Liver (tissue), 9 donors: ENCODE data around the gene CAPN7. TPM values are rescaled to one million over a fixed set of nuclear protein-coding genes. Genes with fewer than 3 reads are reported as not detected.

Experiments
- DNase-seq: peaks from one replicate; pipeline ENCODE4 v3.0.0-alpha.2; 2017; ENCODE audit warnings: low spot score
- H3K27ac ChIP-seq, 2 donors: one replicate each; pipeline ENCODE4 v1.7.0; 2013; ENCODE audit warnings: inconsistent platforms in 2 of 2, low read length in 2 of 2, control low read depth in 1 of 2, low read depth in 1 of 2, mild to moderate bottlenecking in 1 of 2
- H3K27me3 ChIP-seq, 4 donors: one replicate each; pipeline versions ENCODE4 v1.6.1 to v1.7.0; 2013; ENCODE audit warnings: low read length in 3 of 4, inconsistent platforms in 1 of 4, mild to moderate bottlenecking in 1 of 4, moderate library complexity in 1 of 4; ENCODE audit not compliant: control insufficient read depth in 4 of 4, insufficient read depth in 4 of 4
- H3K36me3 ChIP-seq, 4 donors: one replicate each; pipeline versions ENCODE4 v1.6.1 to v1.7.0; 2013; ENCODE audit warnings: low read length in 3 of 4, mild to moderate bottlenecking in 3 of 4, low read depth in 1 of 4, moderate library complexity in 1 of 4; ENCODE audit not compliant: control insufficient read depth in 4 of 4, insufficient read depth in 3 of 4
- H3K4me1 ChIP-seq, 4 donors: one replicate each; pipeline versions ENCODE4 v1.6.1 to v1.7.0; 2013; ENCODE audit warnings: low read length in 3 of 4, mild to moderate bottlenecking in 3 of 4, moderate library complexity in 1 of 4; ENCODE audit not compliant: control insufficient read depth in 4 of 4, insufficient read depth in 4 of 4
- H3K4me3 ChIP-seq, 3 donors: one replicate each; pipeline versions ENCODE4 v1.6.1 to v1.7.0; 2013; ENCODE audit warnings: low read length in 3 of 3, control low read depth in 1 of 3, low read depth in 1 of 3, mild to moderate bottlenecking in 1 of 3
- H3K9ac ChIP-seq, 2 donors: one replicate each; pipeline ENCODE4 v1.7.0; 2013; ENCODE audit warnings: low read length in 2 of 2, mild to moderate bottlenecking in 2 of 2, moderate library complexity in 2 of 2, control low read depth in 1 of 2, low read depth in 1 of 2
- H3K9me3 ChIP-seq, 4 donors: one replicate each; pipeline versions ENCODE4 v1.6.1 to v1.7.0; 2013; ENCODE audit warnings: low read length in 3 of 4; ENCODE audit not compliant: control insufficient read depth in 4 of 4
- ATF3 ChIP-seq: IDR thresholded peaks from 2 replicates; pipeline ENCODE4 v1.6.1; 2016; ENCODE audit warnings: antibody characterized with exemption
- CTCF ChIP-seq: fragments of 150-350 bp; IDR thresholded peaks from 2 replicates; pipeline ENCODE4 v1.5.1; 2017; ENCODE audit warnings: improper control_type of control experiment, low read depth, low read length; ENCODE audit not compliant: missing input control
- EGR1 ChIP-seq, 2 donors: IDR thresholded peaks; 2 replicates each; pipeline ENCODE4 v1.6.1; 2016 to 2018; ENCODE audit warnings: antibody characterized with exemption in 2 of 2, low read depth in 2 of 2
- FOXA1 ChIP-seq: IDR thresholded peaks from 2 replicates; pipeline ENCODE4 v1.6.1; 2016; ENCODE audit warnings: antibody characterized with exemption
- FOXA2 ChIP-seq: IDR thresholded peaks from 2 replicates; pipeline ENCODE4 v1.6.1; 2016; ENCODE audit warnings: antibody characterized with exemption
- GABPA ChIP-seq, 2 donors: IDR thresholded peaks in 1 of 2; conservative IDR thresholded peaks in 1 of 2; 2 replicates each; pipeline ENCODE4 v1.6.1; 2016; ENCODE audit warnings: antibody characterized with exemption in 2 of 2, mild to moderate bottlenecking in 1 of 2, moderate library complexity in 1 of 2
- HNF4A ChIP-seq, 2 donors: conservative IDR thresholded peaks; 2 replicates each; pipeline ENCODE4 v1.6.1; 2016; ENCODE audit warnings: antibody characterized with exemption in 2 of 2, mild to moderate bottlenecking in 2 of 2
- HNF4G ChIP-seq: IDR thresholded peaks from 2 replicates; pipeline ENCODE4 v1.6.1; 2016; ENCODE audit warnings: antibody characterized with exemption
- JUND ChIP-seq, 2 donors: IDR thresholded peaks; 2 replicates each; pipeline ENCODE4 v1.6.1; 2016; ENCODE audit warnings: antibody characterized with exemption in 2 of 2
- NR2F2 ChIP-seq: IDR thresholded peaks from 2 replicates; pipeline ENCODE4 v1.6.1; 2016; ENCODE audit warnings: antibody characterized with exemption
- RAD21 ChIP-seq, 2 donors: IDR thresholded peaks; 2 replicates each; pipeline ENCODE4 v1.6.1; 2016; ENCODE audit warnings: antibody characterized with exemption in 2 of 2, mild to moderate bottlenecking in 2 of 2
- RXRA ChIP-seq, 2 donors: IDR thresholded peaks; 2 replicates each; pipeline ENCODE4 v1.6.1; 2017 to 2018; ENCODE audit warnings: antibody characterized with exemption in 2 of 2, mild to moderate bottlenecking in 1 of 2
- SP1 ChIP-seq: IDR thresholded peaks from 2 replicates; pipeline ENCODE4 v1.6.1; 2018; ENCODE audit warnings: antibody characterized with exemption, mild to moderate bottlenecking
- TAF1 ChIP-seq: conservative IDR thresholded peaks from 2 replicates; pipeline ENCODE4 v1.6.1; 2016; ENCODE audit warnings: antibody characterized with exemption, mild to moderate bottlenecking
- YY1 ChIP-seq: IDR thresholded peaks from 2 replicates; pipeline ENCODE4 v1.6.1; 2016; ENCODE audit warnings: antibody characterized with exemption, mild to moderate bottlenecking
- WGBS: extraction: QIAGEN DNeasy Blood & Tissue Kit; methylation state at CpG from one replicate; pipeline ENCODE4 v1.1.7; 2013; 5-methylcytosine and 5-hydroxymethylcytosine counted together
- polyA plus RNA-seq, 2 donors: library from polyadenylated mRNA; stranded (reverse) in 1 of 2; unstranded in 1 of 2; fragments of 200-250 nt in 1 of 2; fragments of >200 nt in 1 of 2; fragmentation: Nextera tagmentation in 1 of 2; extraction: Ambion mirVana in 1 of 2; gene quantifications; one replicate each; pipeline versions ENCODE4 v1.2.1 to v1.2.3, GENCODE V29; 2013 to 2015
- total RNA-seq, 2 donors: library from RNA; depleted of rRNA; stranded (reverse); fragments of >200 nt; gene quantifications; one replicate each; pipeline ENCODE4 v1.2.3, GENCODE V29; 2014
- TF ChIP-seq, protein P1 (sequence below): IDR thresholded peaks from 2 replicates; pipeline ENCODE4 v1.6.1; 2016; ENCODE audit warnings: antibody characterized with exemption, mild to moderate bottlenecking
- TF ChIP-seq, protein P2 (sequence below): IDR thresholded peaks from 2 replicates; pipeline ENCODE4 v1.6.1; 2016; ENCODE audit warnings: antibody characterized with exemption
- TF ChIP-seq, protein P3 (sequence below): IDR thresholded peaks from 2 replicates; pipeline ENCODE4 v1.6.1; 2016; ENCODE audit warnings: antibody characterized with exemption
- donor health status: healthy.
- donor health status: healthy.
- donor health status: healthy.
- donor health status: healthy.
- donor health status: healthy.

The CAPN7 gene
- total and polyA plus RNA-seq, 4 donors: 9.5 to 41.9 (median 17.9) TPM

DNA sequence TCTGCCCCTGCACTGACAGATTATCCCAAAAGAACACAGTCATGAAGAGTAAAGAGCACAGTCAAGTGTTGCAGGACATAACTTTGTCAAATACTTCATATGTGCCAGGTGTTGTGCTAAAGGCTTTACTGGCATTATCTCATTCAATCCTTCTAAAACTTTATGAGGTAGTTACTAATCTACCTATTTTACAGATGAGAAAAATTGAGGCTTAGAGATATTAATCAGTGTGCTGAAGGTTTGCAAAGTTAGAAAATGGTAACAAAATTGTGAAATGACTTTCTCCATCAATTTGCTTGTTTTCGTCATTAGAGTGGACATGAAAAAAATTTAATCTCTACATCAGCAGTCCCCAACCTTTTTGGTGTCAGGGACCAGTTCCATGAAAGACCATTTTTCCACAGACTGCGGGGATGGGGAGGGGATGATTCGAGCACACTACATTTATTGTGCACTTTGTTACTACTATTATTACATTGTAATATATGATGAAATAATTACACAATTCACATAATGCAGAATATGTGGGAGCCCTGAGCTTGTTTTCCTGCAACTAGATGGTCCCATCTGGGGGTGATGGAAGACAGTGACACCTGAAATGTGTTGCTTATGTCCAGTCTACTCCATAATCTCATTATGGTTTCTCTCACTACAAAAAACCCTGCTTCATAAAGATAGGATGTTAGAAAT lies 8.6 kb upstream of the CAPN7 start:
- no peak for DNase-seq
- TF ChIP-seq, protein P1, sequence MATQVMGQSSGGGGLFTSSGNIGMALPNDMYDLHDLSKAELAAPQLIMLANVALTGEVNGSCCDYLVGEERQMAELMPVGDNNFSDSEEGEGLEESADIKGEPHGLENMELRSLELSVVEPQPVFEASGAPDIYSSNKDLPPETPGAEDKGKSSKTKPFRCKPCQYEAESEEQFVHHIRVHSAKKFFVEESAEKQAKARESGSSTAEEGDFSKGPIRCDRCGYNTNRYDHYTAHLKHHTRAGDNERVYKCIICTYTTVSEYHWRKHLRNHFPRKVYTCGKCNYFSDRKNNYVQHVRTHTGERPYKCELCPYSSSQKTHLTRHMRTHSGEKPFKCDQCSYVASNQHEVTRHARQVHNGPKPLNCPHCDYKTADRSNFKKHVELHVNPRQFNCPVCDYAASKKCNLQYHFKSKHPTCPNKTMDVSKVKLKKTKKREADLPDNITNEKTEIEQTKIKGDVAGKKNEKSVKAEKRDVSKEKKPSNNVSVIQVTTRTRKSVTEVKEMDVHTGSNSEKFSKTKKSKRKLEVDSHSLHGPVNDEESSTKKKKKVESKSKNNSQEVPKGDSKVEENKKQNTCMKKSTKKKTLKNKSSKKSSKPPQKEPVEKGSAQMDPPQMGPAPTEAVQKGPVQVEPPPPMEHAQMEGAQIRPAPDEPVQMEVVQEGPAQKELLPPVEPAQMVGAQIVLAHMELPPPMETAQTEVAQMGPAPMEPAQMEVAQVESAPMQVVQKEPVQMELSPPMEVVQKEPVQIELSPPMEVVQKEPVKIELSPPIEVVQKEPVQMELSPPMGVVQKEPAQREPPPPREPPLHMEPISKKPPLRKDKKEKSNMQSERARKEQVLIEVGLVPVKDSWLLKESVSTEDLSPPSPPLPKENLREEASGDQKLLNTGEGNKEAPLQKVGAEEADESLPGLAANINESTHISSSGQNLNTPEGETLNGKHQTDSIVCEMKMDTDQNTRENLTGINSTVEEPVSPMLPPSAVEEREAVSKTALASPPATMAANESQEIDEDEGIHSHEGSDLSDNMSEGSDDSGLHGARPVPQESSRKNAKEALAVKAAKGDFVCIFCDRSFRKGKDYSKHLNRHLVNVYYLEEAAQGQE: no peak
- no peak for TF ChIP-seq JUND (IDR thresholded peaks at IDR 0.05)
- no peak for TF ChIP-seq RXRA (IDR thresholded peaks at IDR 0.05)
- no peak for TF ChIP-seq FOXA2
- no peak for TF ChIP-seq EGR1 (IDR thresholded peaks at IDR 0.05; ENCODE audit: low read depth in 2 of 2)
- no peak for TF ChIP-seq CTCF
- TF ChIP-seq SP1: no peak
- TF ChIP-seq NR2F2: no peak
- no peak for TF ChIP-seq HNF4A (conservative IDR thresholded peaks at IDR 0.05)
- TF ChIP-seq HNF4G: no peak
- TF ChIP-seq FOXA1: no peak
- TF ChIP-seq, protein P2, sequence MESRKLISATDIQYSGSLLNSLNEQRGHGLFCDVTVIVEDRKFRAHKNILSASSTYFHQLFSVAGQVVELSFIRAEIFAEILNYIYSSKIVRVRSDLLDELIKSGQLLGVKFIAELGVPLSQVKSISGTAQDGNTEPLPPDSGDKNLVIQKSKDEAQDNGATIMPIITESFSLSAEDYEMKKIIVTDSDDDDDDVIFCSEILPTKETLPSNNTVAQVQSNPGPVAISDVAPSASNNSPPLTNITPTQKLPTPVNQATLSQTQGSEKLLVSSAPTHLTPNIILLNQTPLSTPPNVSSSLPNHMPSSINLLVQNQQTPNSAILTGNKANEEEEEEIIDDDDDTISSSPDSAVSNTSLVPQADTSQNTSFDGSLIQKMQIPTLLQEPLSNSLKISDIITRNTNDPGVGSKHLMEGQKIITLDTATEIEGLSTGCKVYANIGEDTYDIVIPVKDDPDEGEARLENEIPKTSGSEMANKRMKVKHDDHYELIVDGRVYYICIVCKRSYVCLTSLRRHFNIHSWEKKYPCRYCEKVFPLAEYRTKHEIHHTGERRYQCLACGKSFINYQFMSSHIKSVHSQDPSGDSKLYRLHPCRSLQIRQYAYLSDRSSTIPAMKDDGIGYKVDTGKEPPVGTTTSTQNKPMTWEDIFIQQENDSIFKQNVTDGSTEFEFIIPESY: no peak
- TF ChIP-seq, protein P3, sequence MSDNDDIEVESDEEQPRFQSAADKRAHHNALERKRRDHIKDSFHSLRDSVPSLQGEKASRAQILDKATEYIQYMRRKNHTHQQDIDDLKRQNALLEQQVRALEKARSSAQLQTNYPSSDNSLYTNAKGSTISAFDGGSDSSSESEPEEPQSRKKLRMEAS: no peak
- TF ChIP-seq GABPA (IDR thresholded peaks at IDR 0.05 in 1 of 2, conservative IDR thresholded peaks at IDR 0.05 in 1 of 2): no peak
- no peak for TF ChIP-seq ATF3
- TF ChIP-seq YY1: no peak
- TF ChIP-seq RAD21 (IDR thresholded peaks at IDR 0.05): no peak
- TF ChIP-seq TAF1: no peak
- WGBS: 94% methylated on average over 3 of the region's 3 CpGs
- Histone ChIP-seq H3K4me1 (peaks cover 0 to 4% (median 1%) of the 10 kb centered on the region in 4 donors), H3K9me3 (no peaks in the 10 kb centered on the region), H3K9ac (no peak overlapping the region), H3K27ac (no peak overlapping the region), H3K36me3 (no peaks in the 10 kb centered on the region), H3K4me3 (no peak overlapping the region), H3K27me3 (no peaks in the 10 kb centered on the region)
